Caco-2 (cell line): Measurements from ENCODE around the gene AGO3. TPM values are rescaled to one million over a fixed set of nuclear protein-coding genes. Genes with fewer than 3 reads are reported as not detected.
A peak's percentile ranks its signal among the peaks of the same experiment; 100 is the strongest.

ENCODE experiments used
- BruUV-seq: library from RNA; stranded (reverse); fragments of 400-500 nt; replicated peaks from 2 replicates; lab custom pipeline; 2021; lab: Mats Ljungman, UMichigan
- CTCF ChIA-PET: fragments of 300-600 bp; sonication (Branson Sonifier 250); formaldehyde crosslinking; loops from one replicate; lab custom pipeline; 2022; ENCODE audit warnings: antibody characterized with exemption; lab: Charles Lee
- POLR2A ChIA-PET: fragments of 300-600 bp; sonication (Branson Sonifier 250); formaldehyde crosslinking; loops from one replicate; lab custom pipeline; 2022; ENCODE audit warnings: antibody characterized with exemption; lab: Charles Lee
- DNase-seq, 2 experiments: peaks; one replicate each; pipeline versions ENCODE4 v3.0.0 to v3.0.0-alpha.2; 2020 to 2022
- H3K27me3 ChIP-seq: replicated peaks from 2 replicates; pipeline ENCODE4 v1.6.0; 2011; ENCODE audit warnings: low read length; ENCODE audit not compliant: control insufficient read depth, insufficient read depth
- H3K36me3 ChIP-seq: 2 replicates; pipeline ENCODE4 v1.5.1; 2011; ENCODE audit warnings: low read length; ENCODE audit not compliant: control insufficient read depth, insufficient read depth
- H3K4me1 ChIP-seq: fragments of 250-450 bp; sonication (Bioruptor Pico); 2 replicates; pipeline ENCODE4 v1.5.1; 2020; ENCODE audit warnings: mild to moderate bottlenecking
- H3K4me3 ChIP-seq: 2 replicates; pipeline ENCODE4 v1.5.1; 2011; ENCODE audit warnings: low read depth, mild to moderate bottlenecking, control low read depth, low read length
- H3K9me3 ChIP-seq: fragments of 250-450 bp; sonication (Bioruptor Pico); 2 replicates; pipeline ENCODE4 v1.5.1; 2020; ENCODE audit warnings: mild to moderate bottlenecking, moderate library complexity
- H3K27ac Mint-ChIP-seq: one replicate; pipeline ENCODE4 v1.8.0; 2022; ENCODE audit warnings: mixed read lengths; ENCODE audit not compliant: unreplicated experiment
- H3K27me3 Mint-ChIP-seq: one replicate; pipeline ENCODE4 v1.8.0; 2022; ENCODE audit warnings: mixed read lengths; ENCODE audit not compliant: insufficient read depth, unreplicated experiment
- H3K36me3 Mint-ChIP-seq: one replicate; pipeline ENCODE4 v1.8.0; 2022; ENCODE audit warnings: mild to moderate bottlenecking, mixed read lengths; ENCODE audit not compliant: insufficient read depth, unreplicated experiment
- H3K4me1 Mint-ChIP-seq: one replicate; pipeline ENCODE4 v1.8.0; 2022; ENCODE audit warnings: low read depth, mixed read lengths; ENCODE audit not compliant: unreplicated experiment
- H3K4me3 Mint-ChIP-seq: one replicate; pipeline ENCODE4 v1.8.0; 2022; ENCODE audit warnings: mild to moderate bottlenecking, moderate library complexity, mixed read lengths; ENCODE audit not compliant: unreplicated experiment
- H3K9me3 Mint-ChIP-seq: one replicate; pipeline ENCODE4 v1.8.0; 2022; ENCODE audit warnings: mixed read lengths; ENCODE audit not compliant: unreplicated experiment
- CTCF ChIP-seq, 2 experiments: fragments of 200-600 bp in 1 of 2; IDR thresholded peaks; 1 replicate in 1 of 2; 2 replicates in 1 of 2; pipeline versions ENCODE4 v1.5.1 to v1.8.0; 2011 to 2022; ENCODE audit warnings: antibody characterized with exemption in 1 of 2, control low read depth in 1 of 2, inconsistent platforms in 1 of 2, low read depth in 1 of 2, low read length in 1 of 2, mild to moderate bottlenecking in 1 of 2, moderate library complexity in 1 of 2; ENCODE audit not compliant: insufficient read depth in 1 of 2, severe bottlenecking in 1 of 2, unreplicated experiment in 1 of 2
- intact Hi-C: fragments of 100-400 bp; cut with micrococcal nuclease; formaldehyde crosslinking; loops from one replicate; pipeline ENCODE4 v1.10.0; 2022; ENCODE audit not compliant: unreplicated experiment
- total RNA-seq: library from RNA; stranded (reverse); gene quantifications from 2 replicates; pipeline ENCODE4 v1.2.3, GENCODE V29; 2022

Gene AGO3
- total RNA-seq, 1 experiment from 2014 or later = 18.1 TPM

- no peaks in the 10 kb centered on the region for H3K4me1 Mint-ChIP-seq
- H3K4me3 Mint-ChIP-seq = no peak overlapping the region
- no peaks in the 10 kb centered on the region for H3K4me1 ChIP-seq
- no peak for TF ChIP-seq CTCF (IDR thresholded peaks at IDR 0.05; ENCODE audit: insufficient read depth in 1 of 2, low read depth in 1 of 2, low read length in 1 of 2, severe bottlenecking in 1 of 2, unreplicated experiment in 1 of 2)
- DNase-seq = no peak
- no TSS peak for BruUV-seq
- H3K4me3 ChIP-seq = no peak overlapping the region
- no peaks in the 10 kb centered on the region for H3K36me3 ChIP-seq
- CTCF ChIA-PET = interaction anchor here (0.7 kb wide), 1 partner anchor 35 kb away, joined by 3 read pairs; no protein-coding TSS in a partner anchor
- no peaks in the 10 kb centered on the region for H3K27me3 Mint-ChIP-seq
- no peak overlapping the region for H3K27ac Mint-ChIP-seq
- H3K9me3 Mint-ChIP-seq = no peaks in the 10 kb centered on the region
- no peaks in the 10 kb centered on the region for H3K9me3 ChIP-seq
- POLR2A ChIA-PET = no interaction called here
- H3K36me3 Mint-ChIP-seq = no peaks in the 10 kb centered on the region
- H3K27me3 ChIP-seq = no peaks in the 10 kb centered on the region
- intact Hi-C loops = loop anchor here (1.0 to 5.0 kb wide), 4 partner anchors 35 to 322 kb away; partner anchors contain the start of gene TRAPPC3
These were observed 167.9 kb downstream of the AGO3 start for GRCh38 chr1:36098650-36099365.

- DNase-seq = peak; percentile 73 to 78
- no peak overlapping the region for H3K4me3 ChIP-seq
- H3K36me3 ChIP-seq = no peaks in the 10 kb centered on the region
- POLR2A ChIA-PET = no interaction called here
- H3K4me1 Mint-ChIP-seq = no peaks in the 10 kb centered on the region
- no peak overlapping the region for H3K4me3 Mint-ChIP-seq
- no peaks in the 10 kb centered on the region for H3K27me3 Mint-ChIP-seq
- CTCF ChIA-PET = interaction anchor here (1.3 kb wide), 1 partner anchor 35 kb away, joined by 3 read pairs; no protein-coding TSS in a partner anchor
- H3K9me3 ChIP-seq = no peaks in the 10 kb centered on the region
- H3K4me1 ChIP-seq = no peaks in the 10 kb centered on the region
- peak; percentile 78 to 79 for TF ChIP-seq CTCF (IDR thresholded peaks at IDR 0.05; ENCODE audit: insufficient read depth in 1 of 2, low read depth in 1 of 2, low read length in 1 of 2, severe bottlenecking in 1 of 2, unreplicated experiment in 1 of 2)
- H3K36me3 Mint-ChIP-seq = no peaks in the 10 kb centered on the region
- no peak overlapping the region for H3K27ac Mint-ChIP-seq
- H3K27me3 ChIP-seq = no peaks in the 10 kb centered on the region
- no TSS peak for BruUV-seq
- intact Hi-C loops = loop anchor here (1.0 to 5.0 kb wide), 4 partner anchors 34 to 321 kb away; partner anchors contain the start of gene TRAPPC3
- no peaks in the 10 kb centered on the region for H3K9me3 Mint-ChIP-seq
These were observed 168.9 kb downstream of the AGO3 start for GRCh38 chr1:36099681-36100341.

GRCh38 chr1:36100376-36100775 lies 169.5 kb downstream of the AGO3 start:
- POLR2A ChIA-PET = no interaction called here
- H3K4me3 Mint-ChIP-seq = no peak overlapping the region
- H3K9me3 ChIP-seq = no peaks in the 10 kb centered on the region
- H3K4me1 Mint-ChIP-seq = no peaks in the 10 kb centered on the region
- no peaks in the 10 kb centered on the region for H3K4me1 ChIP-seq
- H3K27ac Mint-ChIP-seq = no peak overlapping the region
- no peaks in the 10 kb centered on the region for H3K36me3 ChIP-seq
- no peak overlapping the region for H3K4me3 ChIP-seq
- no peak for TF ChIP-seq CTCF (IDR thresholded peaks at IDR 0.05; ENCODE audit: insufficient read depth in 1 of 2, low read depth in 1 of 2, low read length in 1 of 2, severe bottlenecking in 1 of 2, unreplicated experiment in 1 of 2)
- no peak for DNase-seq
- H3K9me3 Mint-ChIP-seq = no peaks in the 10 kb centered on the region
- no peaks in the 10 kb centered on the region for H3K27me3 ChIP-seq
- intact Hi-C loops = no loop called here
- H3K27me3 Mint-ChIP-seq = no peaks in the 10 kb centered on the region
- no TSS peak for BruUV-seq
- CTCF ChIA-PET = interaction anchor here (1.3 kb wide), 1 partner anchor 34 kb away, joined by 3 read pairs; no protein-coding TSS in a partner anchor
- H3K36me3 Mint-ChIP-seq = no peaks in the 10 kb centered on the region
